ENCODE data around the gene STON1.

GRCh38 chr2:48507111-48507510, 22.8 kb upstream of the STON1 start:
- no peak for TF ChIP-seq CTCF (IDR thresholded peaks at IDR 0.05)
- TF ChIP-seq POLR2A (IDR thresholded peaks at IDR 0.05) = no peak
- TF ChIP-seq POLR2AphosphoS5 (IDR thresholded peaks at IDR 0.05) = no peak
